ENCODE measurements around the gene GEMIN4.

GEMIN4 gene

GRCh38 chr17:721540-721937 is 30.5 kb downstream of the GEMIN4 start:
- Histone ChIP-seq H2BK5ac (ENCODE audit: low read length) (no peak overlapping the region), H4K8ac (ENCODE audit: low read depth, low read length) (no peak overlapping the region), H4K91ac (ENCODE audit: low read depth, low read length, poor library complexity) (no peak overlapping the region), H3K23ac (ENCODE audit: low read depth, low read length, poor library complexity) (no peak overlapping the region), H3K4me3 (ENCODE audit: low read length in 2 of 2) (no peak overlapping the region), H2BK12ac (ENCODE audit: low read length) (no peak overlapping the region), H3K27me3 (ENCODE audit: control insufficient read depth in 3 of 3, insufficient read depth in 3 of 3, low read depth in 1 of 3, low read length in 3 of 3) (no peaks in the 10 kb centered on the region), H3K18ac (ENCODE audit: low read length) (no peak overlapping the region), H3K4me1 (ENCODE audit: control insufficient read depth in 2 of 2, insufficient read depth in 1 of 2, low read depth in 1 of 2, low read length in 2 of 2) (peaks cover 0 to 3% of the 10 kb centered on the region in 2 donors), H3K79me1 (ENCODE audit: low read depth, low read length) (peaks cover 2% of the 10 kb centered on the region), H3K27ac (replicated peaks; ENCODE audit: low read length) (no peak overlapping the region), H2BK15ac (ENCODE audit: low read length) (no peak overlapping the region), H3K4ac (ENCODE audit: low read length) (no peak overlapping the region), H3K36me3 (replicated peaks in 1 of 2; ENCODE audit: control insufficient read depth in 2 of 2, insufficient read depth in 2 of 2, low read length in 2 of 2) (peaks cover 6 to 14% of the 10 kb centered on the region in 2 donors), H3K9ac (ENCODE audit: low read depth, low read length, poor library complexity) (no peak overlapping the region), H2AK5ac (ENCODE audit: low read depth, low read length) (no peak overlapping the region), H3K14ac (ENCODE audit: low read length) (no peak overlapping the region), H2BK120ac (ENCODE audit: low read depth, low read length) (no peak overlapping the region), H3K9me3 (replicated peaks in 1 of 2; ENCODE audit: control insufficient read depth in 2 of 2, insufficient read depth in 1 of 2, low read depth in 1 of 2, low read length in 2 of 2) (no peaks in the 10 kb centered on the region), H2AFZ (ENCODE audit: low read length) (no peak overlapping the region), H3K4me2 (ENCODE audit: insufficient read depth, low read length, poor library complexity, severe bottlenecking) (no peak overlapping the region)
- no CpG with 5 or more reads among the region's 5 CpGs for WGBS, 2 donors (ENCODE audit: extremely low coverage in 2 of 2, insufficient read length in 2 of 2, insufficient replicate concordance in 1 of 2)
- DNase-seq (ENCODE audit: low spot score): no peak

DNA sequence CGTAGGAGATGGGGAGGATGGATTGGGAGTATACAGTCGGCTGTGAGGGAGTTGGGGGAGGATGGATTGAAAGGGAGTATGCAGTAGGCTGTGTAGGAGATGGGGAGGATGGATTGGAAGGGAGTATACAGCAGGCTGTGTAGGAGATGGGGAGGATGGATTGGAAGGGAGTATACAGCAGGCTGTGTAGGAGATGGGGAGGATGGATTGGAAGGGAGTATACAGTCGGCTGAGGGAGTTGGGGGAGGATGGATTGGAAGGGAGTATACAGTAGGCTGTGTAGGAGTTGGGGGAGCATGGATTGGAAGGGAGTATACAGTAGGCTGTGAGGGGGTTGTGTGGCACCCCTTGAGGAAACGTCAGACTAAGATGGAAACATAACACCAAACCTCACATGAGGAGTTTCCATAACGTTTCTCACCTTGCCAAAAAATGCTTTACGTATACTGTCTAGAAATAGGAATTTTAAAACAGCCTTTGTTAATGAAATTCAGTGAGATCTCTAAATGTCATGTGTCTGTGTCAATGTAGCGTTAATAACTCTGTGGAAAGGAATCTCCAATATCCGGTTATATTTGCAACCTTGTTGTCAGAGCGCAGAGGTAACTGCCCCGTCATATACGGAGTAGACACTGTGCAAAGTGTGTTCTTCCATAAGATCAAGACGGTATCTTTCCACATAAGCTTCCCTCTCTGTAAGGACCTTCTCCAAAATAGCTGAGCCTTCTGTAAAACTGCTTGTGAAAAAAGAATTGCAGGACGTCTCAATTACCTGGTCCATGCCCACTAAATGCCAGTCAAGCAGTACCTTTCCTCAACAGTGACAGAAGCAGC is 31.1 kb downstream of the GEMIN4 start:
- no peak overlapping the region for H4K8ac ChIP-seq (ENCODE audit: low read depth, low read length)
- no peak overlapping the region for H3K18ac ChIP-seq (ENCODE audit: low read length)
- peaks cover 6 to 14% of the 10 kb centered on the region in 2 donors for H3K36me3 ChIP-seq (replicated peaks in 1 of 2; ENCODE audit: control insufficient read depth in 2 of 2, insufficient read depth in 2 of 2, low read length in 2 of 2)
- H3K4ac ChIP-seq (ENCODE audit: low read length): no peak overlapping the region
- H2BK12ac ChIP-seq (ENCODE audit: low read length): no peak overlapping the region
- H4K91ac ChIP-seq (ENCODE audit: low read depth, low read length, poor library complexity): no peak overlapping the region
- peaks cover 2% of the 10 kb centered on the region for H3K79me1 ChIP-seq (ENCODE audit: low read depth, low read length)
- peak overlapping the region; percentile 43 for H3K23ac ChIP-seq (ENCODE audit: low read depth, low read length, poor library complexity)
- no peak overlapping the region for H3K4me3 ChIP-seq (ENCODE audit: low read length in 2 of 2)
- no peak overlapping the region for H2BK120ac ChIP-seq (ENCODE audit: low read depth, low read length)
- H3K14ac ChIP-seq (ENCODE audit: low read length): no peak overlapping the region
- WGBS, 2 donors (ENCODE audit: extremely low coverage in 2 of 2, insufficient read length in 2 of 2, insufficient replicate concordance in 1 of 2): 100% methylated on average over 2 of the region's 13 CpGs; no CpG with 5 or more reads in 1 of the 2 donors
- H2AK5ac ChIP-seq (ENCODE audit: low read depth, low read length): no peak overlapping the region
- no peak overlapping the region for H2BK5ac ChIP-seq (ENCODE audit: low read length)
- H2AFZ ChIP-seq (ENCODE audit: low read length): no peak overlapping the region
- DNase-seq (ENCODE audit: low spot score): no peak
- H3K4me2 ChIP-seq (ENCODE audit: insufficient read depth, low read length, poor library complexity, severe bottlenecking): no peak overlapping the region
- H3K9ac ChIP-seq (ENCODE audit: low read depth, low read length, poor library complexity): no peak overlapping the region
- no peak overlapping the region for H2BK15ac ChIP-seq (ENCODE audit: low read length)
- H3K9me3 ChIP-seq (replicated peaks in 1 of 2; ENCODE audit: control insufficient read depth in 2 of 2, insufficient read depth in 1 of 2, low read depth in 1 of 2, low read length in 2 of 2): no peaks in the 10 kb centered on the region
- H3K27me3 ChIP-seq (ENCODE audit: control insufficient read depth in 3 of 3, insufficient read depth in 3 of 3, low read depth in 1 of 3, low read length in 3 of 3): no peaks in the 10 kb centered on the region
- peaks cover 0 to 2% of the 10 kb centered on the region in 2 donors for H3K4me1 ChIP-seq (ENCODE audit: control insufficient read depth in 2 of 2, insufficient read depth in 1 of 2, low read depth in 1 of 2, low read length in 2 of 2)
- no peak overlapping the region for H3K27ac ChIP-seq (replicated peaks; ENCODE audit: low read length)

- Histone ChIP-seq H2AK5ac (ENCODE audit: low read depth, low read length) (no peak overlapping the region), H3K36me3 (replicated peaks in 1 of 2; ENCODE audit: control insufficient read depth in 2 of 2, insufficient read depth in 2 of 2, low read length in 2 of 2) (peaks cover 6 to 14% of the 10 kb centered on the region in 2 donors), H2BK15ac (ENCODE audit: low read length) (no peak overlapping the region), H2BK5ac (ENCODE audit: low read length) (no peak overlapping the region), H3K23ac (ENCODE audit: low read depth, low read length, poor library complexity) (no peak overlapping the region), H3K79me1 (ENCODE audit: low read depth, low read length) (peaks cover 8% of the 10 kb centered on the region), H3K9me3 (replicated peaks in 1 of 2; ENCODE audit: control insufficient read depth in 2 of 2, insufficient read depth in 1 of 2, low read depth in 1 of 2, low read length in 2 of 2) (no peaks in the 10 kb centered on the region), H3K27ac (replicated peaks; ENCODE audit: low read length) (no peak overlapping the region), H3K4ac (ENCODE audit: low read length) (no peak overlapping the region), H2BK12ac (ENCODE audit: low read length) (no peak overlapping the region), H3K4me1 (ENCODE audit: control insufficient read depth in 2 of 2, insufficient read depth in 1 of 2, low read depth in 1 of 2, low read length in 2 of 2) (peaks cover 0 to 3% of the 10 kb centered on the region in 2 donors), H2AFZ (ENCODE audit: low read length) (no peak overlapping the region), H3K4me3 (ENCODE audit: low read length in 2 of 2) (no peak overlapping the region), H3K4me2 (ENCODE audit: insufficient read depth, low read length, poor library complexity, severe bottlenecking) (no peak overlapping the region), H3K18ac (ENCODE audit: low read length) (no peak overlapping the region), H3K14ac (ENCODE audit: low read length) (no peak overlapping the region), H4K91ac (ENCODE audit: low read depth, low read length, poor library complexity) (no peak overlapping the region), H3K27me3 (ENCODE audit: control insufficient read depth in 3 of 3, insufficient read depth in 3 of 3, low read depth in 1 of 3, low read length in 3 of 3) (no peaks in the 10 kb centered on the region), H2BK120ac (ENCODE audit: low read depth, low read length) (no peak overlapping the region), H3K9ac (ENCODE audit: low read depth, low read length, poor library complexity) (no peak overlapping the region), H4K8ac (ENCODE audit: low read depth, low read length) (no peak overlapping the region)
- no peak for DNase-seq (ENCODE audit: low spot score)
- WGBS, 2 donors (ENCODE audit: extremely low coverage in 2 of 2, insufficient read length in 2 of 2, insufficient replicate concordance in 1 of 2): no CpG with 5 or more reads among the region's 5 CpGs
These were observed 34.0 kb downstream of the GEMIN4 start for GRCh38 chr17:718075-718474.

DNA sequence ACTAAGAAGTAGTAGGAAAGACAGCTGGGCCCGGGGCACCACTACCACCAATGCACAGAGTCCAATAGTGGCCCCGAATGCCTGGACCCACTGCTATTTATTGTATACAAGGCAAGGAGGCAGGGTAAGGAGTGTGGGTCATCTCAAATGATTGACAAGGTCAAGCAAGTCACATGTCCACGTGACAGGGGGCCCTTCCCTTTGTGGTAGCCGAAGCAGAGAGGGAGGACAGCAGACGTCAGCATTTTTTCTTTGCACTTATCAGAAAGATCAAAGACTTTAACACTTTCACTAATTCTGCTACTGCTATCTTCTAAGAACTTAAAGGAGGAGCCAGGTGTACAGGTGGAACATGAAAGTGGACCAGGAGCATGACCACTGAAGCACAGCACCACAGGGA is 43.9 kb downstream of the GEMIN4 start:
- H3K18ac ChIP-seq (ENCODE audit: low read length): no peak overlapping the region
- H3K14ac ChIP-seq (ENCODE audit: low read length): no peak overlapping the region
- no peak overlapping the region for H2BK5ac ChIP-seq (ENCODE audit: low read length)
- H3K36me3 ChIP-seq (replicated peaks in 1 of 2; ENCODE audit: control insufficient read depth in 2 of 2, insufficient read depth in 2 of 2, low read length in 2 of 2): peaks cover 20 to 46% of the 10 kb centered on the region in 2 donors
- H3K4ac ChIP-seq (ENCODE audit: low read length): no peak overlapping the region
- no peaks in the 10 kb centered on the region for H3K9me3 ChIP-seq (replicated peaks in 1 of 2; ENCODE audit: control insufficient read depth in 2 of 2, insufficient read depth in 1 of 2, low read depth in 1 of 2, low read length in 2 of 2)
- H2AK5ac ChIP-seq (ENCODE audit: low read depth, low read length): no peak overlapping the region
- no peak overlapping the region for H3K4me3 ChIP-seq (ENCODE audit: low read length in 2 of 2)
- no peak overlapping the region for H2BK120ac ChIP-seq (ENCODE audit: low read depth, low read length)
- no peaks in the 10 kb centered on the region for H3K27me3 ChIP-seq (ENCODE audit: control insufficient read depth in 3 of 3, insufficient read depth in 3 of 3, low read depth in 1 of 3, low read length in 3 of 3)
- no peak overlapping the region for H2BK15ac ChIP-seq (ENCODE audit: low read length)
- H3K4me2 ChIP-seq (ENCODE audit: insufficient read depth, low read length, poor library complexity, severe bottlenecking): no peak overlapping the region
- no peak overlapping the region for H2AFZ ChIP-seq (ENCODE audit: low read length)
- H3K4me1 ChIP-seq (ENCODE audit: control insufficient read depth in 2 of 2, insufficient read depth in 1 of 2, low read depth in 1 of 2, low read length in 2 of 2): peaks cover 0 to 8% of the 10 kb centered on the region in 2 donors
- H3K27ac ChIP-seq (replicated peaks; ENCODE audit: low read length): no peak overlapping the region
- H4K8ac ChIP-seq (ENCODE audit: low read depth, low read length): no peak overlapping the region
- H4K91ac ChIP-seq (ENCODE audit: low read depth, low read length, poor library complexity): no peak overlapping the region
- DNase-seq (ENCODE audit: low spot score): no peak
- peaks cover 8% of the 10 kb centered on the region for H3K79me1 ChIP-seq (ENCODE audit: low read depth, low read length)
- no CpG with 5 or more reads among the region's 5 CpGs for WGBS, 2 donors (ENCODE audit: extremely low coverage in 2 of 2, insufficient read length in 2 of 2, insufficient replicate concordance in 1 of 2)
- H3K9ac ChIP-seq (ENCODE audit: low read depth, low read length, poor library complexity): no peak overlapping the region
- no peak overlapping the region for H3K23ac ChIP-seq (ENCODE audit: low read depth, low read length, poor library complexity)
- no peak overlapping the region for H2BK12ac ChIP-seq (ENCODE audit: low read length)

All from neuronal stem cell (in vitro differentiated cells).